GM19395 (cell line): ENCODE measurements around the gene MYO1B.
A peak's percentile ranks its signal among the peaks of the same experiment; 100 is the strongest.

ENCODE experiments used
- ATAC-seq: cut with Tn5 transposase; IDR thresholded peaks from one replicate; pipeline ENCODE4 v1.9.1; 2021; ENCODE audit warnings: mild to moderate bottlenecking, moderate library complexity; ENCODE audit not compliant: unreplicated experiment

The MYO1B gene

DNA sequence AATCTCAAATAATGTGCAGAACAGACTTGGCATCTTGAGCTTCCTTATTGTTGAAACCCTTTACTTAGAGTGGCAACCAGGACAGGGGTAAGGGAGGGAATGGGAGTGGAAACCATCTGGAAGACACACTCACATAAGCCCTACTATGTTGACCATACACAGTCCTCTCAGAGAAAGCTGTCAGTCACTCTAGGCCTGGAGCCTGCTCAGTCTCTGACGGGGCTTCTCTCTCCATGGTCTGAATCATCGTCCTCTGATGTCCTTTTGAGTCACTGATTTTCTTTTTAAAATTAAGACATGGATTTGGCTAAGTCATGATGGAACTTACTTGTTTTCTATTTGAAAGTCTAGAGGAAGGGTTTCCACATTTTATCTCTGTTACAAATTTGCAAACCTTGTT is 74.0 kb downstream of the MYO1B start:
- ATAC-seq, result no peak

DNA sequence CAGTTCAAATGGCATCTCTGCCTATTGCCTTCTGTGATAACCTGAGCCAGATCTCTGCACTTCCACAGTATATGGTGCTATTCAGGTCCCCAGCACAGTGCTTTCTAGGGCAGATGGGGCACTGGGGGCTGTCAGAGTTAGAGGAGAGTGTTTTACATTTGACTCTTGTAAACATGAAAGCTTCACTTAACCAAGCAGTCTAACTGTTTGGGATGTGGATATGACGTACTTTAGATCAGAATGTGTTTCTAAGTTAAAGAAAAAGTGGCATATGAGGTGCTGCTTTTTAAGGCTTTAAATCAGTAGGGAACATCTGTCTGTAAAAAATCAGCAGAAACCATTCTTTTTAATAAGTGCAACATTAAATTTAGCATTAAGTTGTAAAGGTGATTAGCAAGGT is 75.7 kb downstream of the MYO1B start:
- ATAC-seq, result no peak

DNA sequence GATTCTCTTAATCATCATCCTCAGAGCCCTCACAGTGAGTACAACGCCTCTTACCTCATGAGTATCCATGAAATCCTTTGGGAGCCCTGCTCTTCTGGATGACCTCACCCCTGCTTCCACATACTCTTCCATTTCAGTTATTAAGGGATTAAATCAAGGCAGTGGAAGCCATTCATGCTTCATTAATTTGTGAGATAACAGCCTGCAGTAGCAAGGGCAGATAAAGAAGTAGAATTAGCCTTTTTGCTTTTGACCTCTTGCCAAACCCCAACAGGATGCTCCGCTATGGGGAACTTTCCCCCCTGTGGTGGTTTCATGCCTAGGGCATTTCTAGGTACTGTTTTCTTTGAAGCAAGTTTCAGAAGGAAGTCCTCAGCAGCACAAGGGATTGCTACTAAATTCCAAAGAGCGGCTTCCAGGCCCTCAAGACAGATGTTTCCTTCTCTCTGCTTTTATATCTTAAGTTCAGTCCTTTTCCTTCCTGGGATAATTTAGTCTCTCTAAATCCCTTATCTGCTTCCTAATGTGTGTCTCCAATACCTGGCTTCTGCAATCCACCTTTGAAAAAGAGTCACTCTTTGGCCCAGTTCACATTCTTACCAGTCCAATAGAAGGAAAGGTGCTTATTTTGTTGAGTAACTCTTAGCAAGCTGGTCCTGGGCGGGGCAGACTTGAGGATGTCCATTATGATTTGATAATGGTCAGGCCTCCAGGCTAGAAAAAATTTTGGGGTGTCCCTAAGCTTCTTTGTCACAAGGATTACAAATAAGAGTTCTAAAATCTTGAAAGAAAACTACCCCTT is 76.9 kb downstream of the MYO1B start:
- peak; percentile 74 for ATAC-seq

- no peak for ATAC-seq
Measured at GRCh38 chr2:191322828-191323506, 77.8 kb downstream of the MYO1B start.

DNA sequence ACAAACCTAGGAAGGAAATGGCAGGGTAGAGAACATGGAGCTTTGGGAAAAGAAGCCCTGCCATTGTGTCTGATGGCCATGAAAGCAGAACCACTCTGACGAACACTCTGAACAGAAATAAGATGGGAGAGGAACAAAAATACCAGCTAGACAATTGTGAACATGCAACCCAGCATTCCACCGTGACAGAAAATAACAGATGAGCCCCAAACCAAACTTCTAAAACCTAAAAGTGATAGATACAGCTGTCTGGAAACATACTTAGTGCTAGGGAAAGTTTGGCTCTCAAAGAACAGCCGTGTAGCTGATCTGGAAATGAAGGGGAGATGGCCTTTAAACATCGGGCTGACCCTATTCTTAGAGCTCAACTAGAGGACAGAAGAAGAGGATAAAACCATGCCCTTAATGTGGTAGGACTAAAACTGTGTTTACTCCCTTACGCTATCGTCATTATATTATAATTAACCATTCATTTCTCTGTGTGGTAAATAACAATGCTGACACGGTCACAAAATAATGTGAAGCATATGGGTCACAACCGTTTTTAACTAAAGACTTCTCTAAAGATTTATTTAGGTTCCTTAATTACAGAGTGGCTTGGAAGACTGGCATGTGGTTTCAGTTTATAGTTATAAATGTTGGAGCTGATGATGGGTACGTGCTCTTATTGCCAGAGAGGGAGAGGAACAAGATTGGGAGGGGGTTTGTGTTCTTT is 80.6 kb downstream of the MYO1B start:
- no peak for ATAC-seq

DNA sequence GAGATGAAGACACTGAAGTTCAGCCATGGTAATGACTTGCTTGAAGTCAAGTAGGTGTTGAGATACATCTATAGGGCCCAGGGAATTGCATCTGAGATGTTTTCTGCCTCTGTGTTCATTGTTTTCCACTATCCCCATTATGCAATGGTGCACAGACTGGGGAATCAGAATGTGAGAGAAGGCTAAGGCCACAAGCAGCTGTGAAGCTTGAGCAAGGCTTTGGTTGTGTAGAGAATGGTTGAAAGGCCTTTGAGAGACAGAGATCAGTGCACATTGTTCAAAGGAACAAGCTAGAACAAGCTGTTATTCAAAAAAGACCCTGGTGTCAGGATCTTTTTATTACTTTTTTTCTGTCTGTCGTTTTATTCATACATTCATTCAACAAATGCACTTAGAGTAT is 82.3 kb downstream of the MYO1B start:
- ATAC-seq, result no peak

DNA sequence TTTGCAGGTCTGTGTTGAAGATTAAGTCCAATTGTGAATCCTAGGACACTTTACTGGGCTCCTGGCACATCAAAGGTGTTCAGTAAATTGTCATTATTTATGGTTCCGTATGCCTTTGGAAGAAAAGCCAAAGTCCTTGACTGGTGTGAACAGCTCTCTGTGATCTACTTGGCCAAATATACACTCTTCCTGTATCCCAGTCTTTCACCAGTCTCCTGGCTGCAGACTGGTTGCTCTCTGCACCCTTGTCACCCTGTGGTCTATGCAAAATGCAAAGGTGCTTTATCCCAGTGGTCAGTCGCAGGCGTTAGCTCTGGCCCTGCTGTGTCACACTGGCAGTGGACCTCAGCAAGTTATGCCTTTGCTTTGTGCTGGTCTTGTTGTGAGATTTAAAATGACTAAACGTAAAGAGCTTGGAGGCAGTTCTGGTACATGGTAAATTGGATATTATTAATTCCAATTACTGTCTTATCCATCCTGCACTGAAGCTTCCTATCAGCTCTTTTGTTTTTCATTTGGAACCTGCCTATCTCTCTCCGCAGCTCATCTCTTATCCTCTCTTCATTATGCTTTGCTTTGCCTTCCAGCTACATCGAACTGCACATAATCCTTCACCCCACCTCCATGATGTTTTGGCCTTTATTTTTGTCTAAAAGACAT is 83.1 kb downstream of the MYO1B start:
- no peak for ATAC-seq

DNA sequence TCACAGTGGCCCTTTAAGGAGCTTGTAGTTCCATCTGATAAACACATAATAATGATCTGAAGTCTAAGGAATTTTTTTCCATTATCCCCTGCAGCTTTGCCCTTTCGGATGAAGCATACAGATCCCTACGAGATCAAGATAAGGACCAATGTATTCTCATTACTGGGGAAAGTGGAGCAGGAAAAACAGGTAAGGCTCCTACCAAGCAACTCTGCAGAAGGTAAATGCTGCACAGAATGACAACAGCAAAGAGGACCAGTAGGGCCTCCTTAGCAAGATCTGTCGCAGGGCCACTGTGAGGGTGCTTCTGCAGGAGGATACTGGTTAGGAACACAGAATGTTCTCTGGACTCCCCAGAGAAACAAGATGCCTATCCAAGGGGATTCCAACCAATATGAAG is 84.6 kb downstream of the MYO1B start:
- no peak for ATAC-seq

- ATAC-seq, result no peak
Measured at GRCh38 chr2:191333911-191334357, 88.7 kb downstream of the MYO1B start.

- no peak for ATAC-seq
Measured at GRCh38 chr2:191335875-191336464, 90.8 kb downstream of the MYO1B start.

DNA sequence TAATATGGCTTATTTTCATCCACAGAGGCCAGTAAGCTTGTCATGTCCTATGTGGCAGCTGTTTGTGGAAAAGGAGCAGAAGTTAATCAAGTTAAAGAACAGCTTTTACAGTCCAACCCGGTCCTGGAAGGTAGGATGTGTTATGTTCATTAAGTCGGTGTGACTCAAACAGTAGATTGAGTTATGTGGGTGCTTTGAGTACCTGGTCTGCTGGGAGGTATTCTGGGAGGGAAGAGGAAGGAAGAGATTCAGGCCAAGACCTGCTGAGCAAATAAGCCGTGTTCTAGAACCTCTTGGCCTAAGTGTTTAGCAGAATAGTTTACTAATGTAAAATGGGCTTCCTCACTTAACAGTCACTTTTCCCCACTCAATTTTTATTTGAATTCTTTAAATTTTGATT is 96.2 kb downstream of the MYO1B start:
- no peak for ATAC-seq

DNA sequence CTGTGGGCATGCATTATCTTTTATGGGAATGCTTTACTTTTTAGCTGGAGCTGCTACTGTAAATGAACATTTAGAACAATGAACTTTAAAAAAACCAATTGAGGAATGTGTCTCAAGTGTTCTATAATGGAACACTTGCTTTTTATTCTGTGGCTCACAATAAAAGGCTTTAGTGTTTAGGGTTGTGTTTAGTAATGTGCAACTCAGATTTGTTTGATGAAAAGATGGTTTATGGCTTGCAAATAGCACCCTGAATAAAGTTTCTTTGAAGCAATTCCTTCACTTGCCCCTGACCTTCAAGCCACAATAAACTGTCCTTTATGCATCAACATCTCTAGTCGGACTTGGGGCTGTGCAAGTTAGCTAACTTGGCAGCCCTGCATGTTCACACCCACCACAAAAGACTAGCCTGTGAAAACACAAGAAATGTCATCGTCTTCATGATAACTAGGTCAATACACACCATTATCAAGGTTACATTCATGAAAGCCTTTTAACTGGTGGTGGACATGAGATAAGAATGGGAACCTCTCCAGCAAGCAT is 98.7 kb downstream of the MYO1B start:
- ATAC-seq, result no peak

GRCh38 chr2:191345788-191346187 is 100.6 kb downstream of the MYO1B start:
- ATAC-seq, result no peak

DNA sequence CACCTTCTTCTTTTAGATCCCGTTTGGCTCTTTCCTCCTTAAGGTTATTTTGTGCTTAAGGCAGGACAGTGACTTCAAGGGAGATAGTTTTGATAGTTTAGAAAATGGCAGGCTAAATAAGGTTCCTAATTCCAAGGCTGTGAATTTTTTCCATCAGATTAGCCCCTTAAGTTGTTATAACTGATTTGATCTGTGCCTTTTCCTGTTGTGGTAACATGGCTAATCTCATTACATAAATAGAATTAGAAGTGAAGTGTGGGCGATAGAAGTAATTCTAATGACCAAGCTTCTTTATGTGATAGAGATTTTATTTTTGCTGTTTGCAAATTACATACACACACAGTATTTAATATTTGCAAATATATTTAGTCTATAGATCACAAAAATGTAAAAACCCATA is 102.0 kb downstream of the MYO1B start:
- ATAC-seq, result no peak

DNA sequence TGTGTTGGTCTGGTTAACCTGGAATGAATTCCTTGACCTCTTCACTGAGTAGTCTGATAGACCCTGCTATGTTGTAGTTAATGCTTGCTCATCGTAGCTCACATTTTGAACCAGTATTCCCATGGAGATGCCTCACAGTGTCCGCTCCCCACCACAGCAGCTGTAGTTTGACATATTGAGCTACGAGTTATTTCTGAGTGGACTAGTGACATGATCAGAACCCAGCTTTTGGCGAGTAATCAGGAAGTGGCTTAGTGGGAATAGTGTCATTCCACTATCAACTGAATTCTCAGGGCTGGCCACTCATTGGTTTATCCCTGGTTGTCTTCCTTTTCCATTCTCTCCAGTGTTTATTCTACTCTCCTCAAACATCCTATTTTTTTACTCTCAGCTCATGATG is 102.7 kb downstream of the MYO1B start:
- no peak for ATAC-seq

DNA sequence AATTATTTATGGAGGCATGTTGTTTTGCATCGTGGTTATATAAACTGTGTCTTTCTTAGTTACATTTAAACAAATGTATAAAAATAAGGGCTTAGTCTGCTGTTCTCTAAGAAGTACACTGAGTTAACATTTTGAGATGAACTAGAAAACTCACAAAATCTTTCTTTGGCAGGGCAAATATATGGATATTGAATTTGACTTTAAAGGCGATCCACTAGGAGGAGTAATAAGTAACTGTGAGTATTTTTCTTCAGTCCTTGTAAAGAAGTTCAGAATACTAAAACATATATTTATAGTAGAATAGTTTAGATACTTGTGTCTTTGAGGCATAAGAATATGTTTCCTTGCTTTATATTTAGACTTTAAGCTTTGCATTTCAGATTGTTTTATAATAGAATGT is 104.8 kb downstream of the MYO1B start:
- no peak for ATAC-seq

GRCh38 chr2:191350826-191351225 is 105.6 kb downstream of the MYO1B start:
- no peak for ATAC-seq

- ATAC-seq, result no peak
Measured at GRCh38 chr2:191351298-191351697, 106.1 kb downstream of the MYO1B start.

DNA sequence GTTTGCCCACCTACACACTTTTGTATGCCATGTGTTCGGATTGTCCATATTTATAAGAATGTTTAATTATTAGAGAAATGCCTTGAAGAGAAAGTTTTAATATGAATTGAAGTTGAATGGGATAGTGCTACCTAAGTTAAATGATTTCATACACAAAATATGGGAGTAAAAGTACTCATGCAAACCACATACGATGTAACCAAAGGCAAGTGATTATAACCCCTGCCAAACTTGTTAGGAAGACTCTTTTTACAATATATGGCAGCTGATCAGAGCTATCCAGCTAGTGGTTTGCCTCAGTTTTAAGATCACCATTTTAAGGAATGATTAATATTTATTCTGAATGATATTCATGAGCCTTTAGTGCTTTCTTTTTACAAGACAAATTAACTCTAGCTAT is 106.7 kb downstream of the MYO1B start:
- no peak for ATAC-seq

DNA sequence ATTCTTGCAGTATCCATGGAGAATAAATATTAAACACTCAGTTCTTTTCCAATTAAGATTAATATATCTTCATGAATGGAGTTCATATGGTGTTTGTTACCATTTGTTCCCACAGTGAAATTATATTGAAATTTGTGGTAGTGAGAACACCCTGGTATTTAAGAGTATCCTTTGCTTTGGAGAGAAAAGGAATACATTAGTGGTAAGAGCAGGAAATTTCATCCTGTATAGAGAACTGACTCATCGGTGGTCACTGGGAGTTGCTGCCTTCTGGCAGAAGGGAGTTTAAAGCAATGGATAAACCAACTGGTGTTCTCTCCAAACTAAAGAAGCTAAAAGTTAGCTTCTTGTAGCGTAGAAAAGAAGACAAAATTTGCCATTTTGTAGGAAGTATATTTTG is 107.3 kb downstream of the MYO1B start:
- no peak for ATAC-seq
